Vagina (tissue), 2 donors: ENCODE results near the gene ANO7.

Source experiments
- CTCF ChIP-seq, 3 experiments: fragments of 450-650 bp in 2 of 3; fragments of 200-600 bp in 1 of 3; sonication (generic) in 1 of 3; IDR thresholded peaks; one replicate each; pipeline ENCODE4 v1.5.1; 2017 to 2019; ENCODE audit warnings: antibody characterized with exemption in 3 of 3, mild to moderate bottlenecking in 2 of 3, moderate library complexity in 2 of 3
- POLR2AphosphoS5 ChIP-seq, 2 donors: sonication (generic); formaldehyde crosslinking; IDR thresholded peaks; one replicate each; pipeline ENCODE4 v1.9.0; 2017; ENCODE audit warnings: antibody characterized with exemption in 2 of 2, mild to moderate bottlenecking in 2 of 2, low read depth in 1 of 2; ENCODE audit not compliant: insufficient read depth in 1 of 2

GRCh38 chr2:241248897-241249296 is 60.4 kb downstream of the ANO7 start:
- TF ChIP-seq CTCF (IDR thresholded peaks at IDR 0.05) (no peak), POLR2AphosphoS5 (IDR thresholded peaks at IDR 0.05; ENCODE audit: insufficient read depth in 1 of 2, low read depth in 1 of 2) (no peak)
